GM12873 (cell line): ENCODE measurements around the gene STAT6.
A peak's percentile ranks its signal among the peaks of the same experiment; 100 is the strongest.

ENCODE experiments used
- TF ChIP-seq, protein P1 (sequence below): IDR thresholded peaks from 2 replicates; pipeline ENCODE4 v1.5.1; 2012; ENCODE audit warnings: low read depth, mild to moderate bottlenecking, moderate library complexity, low read length, control low read depth; ENCODE audit not compliant: insufficient read depth; ENCODE audit errors: missing control alignments

The STAT6 gene

DNA sequence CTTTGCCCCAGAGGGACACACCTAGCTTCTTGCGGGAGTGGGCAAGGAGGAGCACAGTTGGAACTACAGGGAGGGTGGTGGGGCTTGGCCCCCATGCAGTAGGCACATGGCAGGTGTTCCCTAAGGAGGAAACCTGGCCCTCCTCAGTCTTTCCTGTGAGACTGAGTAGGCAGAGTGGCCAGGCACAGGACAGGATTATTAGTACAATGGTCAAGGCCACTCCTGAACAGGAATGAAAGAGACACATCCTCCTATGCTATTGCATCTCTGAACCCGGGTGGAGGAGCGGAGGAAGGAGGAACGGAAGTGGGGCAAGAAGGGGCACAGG, 62.1 kb downstream of the STAT6 start:
- TF ChIP-seq, protein P1, sequence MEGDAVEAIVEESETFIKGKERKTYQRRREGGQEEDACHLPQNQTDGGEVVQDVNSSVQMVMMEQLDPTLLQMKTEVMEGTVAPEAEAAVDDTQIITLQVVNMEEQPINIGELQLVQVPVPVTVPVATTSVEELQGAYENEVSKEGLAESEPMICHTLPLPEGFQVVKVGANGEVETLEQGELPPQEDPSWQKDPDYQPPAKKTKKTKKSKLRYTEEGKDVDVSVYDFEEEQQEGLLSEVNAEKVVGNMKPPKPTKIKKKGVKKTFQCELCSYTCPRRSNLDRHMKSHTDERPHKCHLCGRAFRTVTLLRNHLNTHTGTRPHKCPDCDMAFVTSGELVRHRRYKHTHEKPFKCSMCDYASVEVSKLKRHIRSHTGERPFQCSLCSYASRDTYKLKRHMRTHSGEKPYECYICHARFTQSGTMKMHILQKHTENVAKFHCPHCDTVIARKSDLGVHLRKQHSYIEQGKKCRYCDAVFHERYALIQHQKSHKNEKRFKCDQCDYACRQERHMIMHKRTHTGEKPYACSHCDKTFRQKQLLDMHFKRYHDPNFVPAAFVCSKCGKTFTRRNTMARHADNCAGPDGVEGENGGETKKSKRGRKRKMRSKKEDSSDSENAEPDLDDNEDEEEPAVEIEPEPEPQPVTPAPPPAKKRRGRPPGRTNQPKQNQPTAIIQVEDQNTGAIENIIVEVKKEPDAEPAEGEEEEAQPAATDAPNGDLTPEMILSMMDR = no peak

DNA sequence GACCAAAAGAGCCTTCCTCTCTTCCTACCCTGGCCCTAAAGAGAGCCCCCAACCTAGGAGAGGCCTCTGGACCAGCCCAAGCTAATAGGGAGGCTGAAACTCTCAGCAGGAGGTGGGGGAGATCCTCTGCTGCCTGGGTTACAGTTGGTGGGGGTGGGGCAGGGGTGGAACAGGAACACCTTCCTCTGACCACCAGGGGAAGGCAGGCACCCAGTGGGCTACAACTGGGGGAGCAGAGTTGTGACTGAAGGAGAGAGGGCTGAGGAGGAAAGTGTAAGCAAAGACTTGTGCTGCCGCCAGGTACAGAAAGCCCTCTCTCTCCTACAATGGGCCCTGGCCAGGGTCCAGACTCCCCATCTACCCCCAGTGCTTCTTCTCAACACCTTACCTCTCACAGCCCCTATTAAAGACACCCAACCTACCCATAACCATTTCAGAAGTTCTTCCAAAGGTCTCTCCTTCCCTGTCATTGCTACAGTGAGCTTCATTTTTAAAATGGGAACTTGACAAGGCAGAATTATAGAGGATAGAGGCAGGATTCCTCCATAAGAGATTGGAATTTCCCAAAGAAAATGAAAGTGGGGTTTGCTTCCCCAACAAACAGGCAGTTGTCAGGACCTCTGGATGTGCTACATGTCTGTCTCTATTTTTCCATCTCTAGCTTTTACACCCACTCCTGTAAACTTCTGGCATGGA, 62.6 kb downstream of the STAT6 start:
- TF ChIP-seq, protein P1 = peak; percentile 16

DNA sequence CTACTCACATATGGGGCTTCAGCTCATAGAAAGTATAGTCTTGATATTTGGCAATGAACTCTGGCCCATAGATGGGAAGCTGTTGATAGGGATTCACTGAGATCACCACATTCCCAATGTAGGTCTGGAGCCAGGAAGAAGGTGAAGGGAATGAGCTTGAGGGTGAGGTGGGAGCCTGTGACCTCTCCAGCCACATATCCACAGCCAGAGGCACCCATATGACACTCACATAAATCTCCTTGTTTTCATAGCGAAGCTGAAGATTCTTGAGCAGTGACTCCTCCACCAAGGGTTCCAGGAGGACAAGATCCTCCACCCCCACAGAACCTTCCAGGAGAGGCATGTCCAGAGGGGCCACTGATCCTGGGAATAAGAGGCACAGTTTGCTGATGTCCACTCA, 63.2 kb downstream of the STAT6 start:
- TF ChIP-seq, protein P1 = no peak

DNA sequence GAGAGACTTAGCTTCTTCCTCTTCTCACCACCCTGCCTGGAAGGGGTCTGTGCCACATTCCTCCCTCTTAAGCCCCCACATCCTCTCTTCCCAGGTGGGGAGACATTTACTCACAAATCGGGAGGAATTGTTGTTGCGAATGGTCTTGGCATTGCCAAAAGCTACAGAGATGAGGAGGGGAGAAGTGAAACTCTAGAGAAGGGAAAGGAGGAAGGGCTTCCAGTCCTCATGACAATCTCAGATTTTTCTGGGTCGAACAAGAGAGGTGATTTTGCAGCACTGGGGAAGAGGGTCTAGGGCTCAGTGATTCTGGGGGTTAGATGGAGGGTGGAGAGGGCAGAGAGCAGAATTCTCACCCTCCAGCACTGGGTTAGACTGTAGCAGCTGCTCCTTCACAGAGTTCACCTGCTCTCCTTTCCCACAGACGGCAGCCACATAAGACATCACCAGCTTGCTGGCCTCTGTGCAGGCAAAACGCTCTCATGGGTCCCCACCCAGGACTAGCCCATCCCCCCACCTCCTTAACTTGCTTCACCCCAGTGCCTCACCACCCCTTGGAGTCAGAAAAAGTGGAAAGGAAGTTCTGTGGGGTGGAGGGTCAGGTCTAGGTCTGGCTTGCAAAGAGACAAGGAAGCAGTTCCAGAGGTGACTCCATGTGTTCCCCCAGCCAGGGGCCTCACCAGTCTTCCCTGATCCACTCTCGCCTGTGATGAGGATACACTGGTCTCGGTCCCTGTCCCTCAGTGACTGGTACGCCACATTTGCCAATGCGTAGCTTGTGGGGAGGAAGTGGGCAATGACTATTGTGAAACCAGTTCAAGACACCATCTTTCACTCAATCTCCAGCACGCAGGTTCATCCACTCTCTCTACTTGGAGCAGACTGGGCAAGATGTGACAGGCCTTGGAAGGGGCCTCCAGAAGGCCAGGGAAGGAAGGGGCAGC, 63.9 kb downstream of the STAT6 start:
- TF ChIP-seq, protein P1 = no peak

DNA sequence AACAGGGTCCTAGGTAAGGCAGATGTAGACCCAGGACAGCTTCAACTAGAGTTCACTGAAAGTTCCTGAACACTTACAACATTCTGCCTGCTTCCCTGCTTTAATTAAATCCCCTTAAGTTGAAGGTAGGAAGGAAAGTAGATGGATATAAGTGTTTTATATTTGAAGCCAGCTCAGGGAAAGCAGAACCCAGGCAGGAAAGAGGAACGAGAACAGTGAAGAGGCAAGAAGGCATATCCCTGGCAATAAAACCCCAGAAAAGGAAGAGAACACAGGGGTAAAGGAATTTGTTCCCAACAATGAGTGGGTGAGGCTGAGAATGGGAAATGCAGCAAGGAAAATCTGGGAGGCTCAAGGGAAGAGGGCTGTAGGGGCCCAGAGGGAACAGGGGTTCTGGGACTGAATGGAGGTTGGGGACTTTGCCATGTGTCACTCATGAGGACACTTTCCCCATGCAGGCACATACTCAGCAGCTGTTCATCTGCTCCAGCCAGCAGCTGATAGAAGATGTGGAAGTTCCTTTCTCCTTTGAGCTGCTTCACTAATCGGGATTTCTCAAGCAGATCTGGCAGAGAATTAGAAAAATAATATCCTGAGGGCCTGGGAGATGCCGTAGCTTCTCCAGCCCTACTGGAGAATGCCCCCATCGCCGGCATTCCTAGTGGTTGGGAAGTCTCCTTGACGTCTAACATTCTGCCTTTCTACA, 64.9 kb downstream of the STAT6 start:
- TF ChIP-seq, protein P1 = no peak
